ENCODE data around the gene ECHDC1.
"Not testable (repeated sequence)": the region's sequence is repeated elsewhere in the genome, so short reads cannot be mapped to it uniquely, and the experiment has no call there.

Gene ECHDC1

GRCh38 chr6:127342946-127343808, at the start of gene ECHDC1:
Gene ECHDC1, minus strand, starts transcription at chr6:127343609. Its CDS starts 12,581 bp downstream, at chr6:127331028.
- DNase-seq: peak; percentile 87

GRCh38 chr6:127392301-127392700, 48.9 kb upstream of the ECHDC1 start:
- DNase-seq: no peak

- DNase-seq: no peak
These were observed 47.9 kb upstream of the ECHDC1 start for GRCh38 chr6:127391094-127391953.

GRCh38 chr6:127389706-127390105, 46.3 kb upstream of the ECHDC1 start:
- DNase-seq: no peak

- DNase-seq: no peak
These were observed 42.4 kb upstream of the ECHDC1 start for GRCh38 chr6:127385668-127386430.

GRCh38 chr6:127384848-127385247, 41.4 kb upstream of the ECHDC1 start:
- DNase-seq: not testable (repeated sequence)

- DNase-seq: no peak
These were observed 40.6 kb upstream of the ECHDC1 start for GRCh38 chr6:127383988-127384387.

GRCh38 chr6:127382413-127382812, 39.0 kb upstream of the ECHDC1 start:
- DNase-seq: no peak

- no peak for DNase-seq
These were observed 38.0 kb upstream of the ECHDC1 start for GRCh38 chr6:127381384-127381783.

- DNase-seq: no peak
These were observed 33.3 kb upstream of the ECHDC1 start for GRCh38 chr6:127376685-127377084.

- DNase-seq: no peak
These were observed 23.6 kb upstream of the ECHDC1 start for GRCh38 chr6:127367023-127367375.

- DNase-seq: no peak
These were observed 23.0 kb upstream of the ECHDC1 start for GRCh38 chr6:127366282-127367022.

GRCh38 chr6:127365874-127366273, 22.5 kb upstream of the ECHDC1 start:
- DNase-seq: no peak

GRCh38 chr6:127352524-127352923, 9.1 kb upstream of the ECHDC1 start:
- no peak for DNase-seq

- DNase-seq: no peak
These were observed 6.6 kb upstream of the ECHDC1 start for GRCh38 chr6:127349980-127350379.

GRCh38 chr6:127348028-127348661, 4.7 kb upstream of the ECHDC1 start:
- no peak for DNase-seq

- no peak for DNase-seq
These were observed 3.8 kb upstream of the ECHDC1 start for GRCh38 chr6:127347178-127347577.

GRCh38 chr6:127345521-127345920, 2.1 kb upstream of the ECHDC1 start:
- no peak for DNase-seq

GRCh38 chr6:127343809-127344659, 625 bp upstream of the ECHDC1 start:
- DNase-seq: peak; percentile 78

GRCh38 chr6:127342296-127342945, 988 bp downstream of the ECHDC1 start:
- DNase-seq: peak; percentile 49
